ENCODE results near the gene SNX13.
A peak's percentile ranks its signal among the peaks of the same experiment; 100 is the strongest.

Gene SNX13, protein sequence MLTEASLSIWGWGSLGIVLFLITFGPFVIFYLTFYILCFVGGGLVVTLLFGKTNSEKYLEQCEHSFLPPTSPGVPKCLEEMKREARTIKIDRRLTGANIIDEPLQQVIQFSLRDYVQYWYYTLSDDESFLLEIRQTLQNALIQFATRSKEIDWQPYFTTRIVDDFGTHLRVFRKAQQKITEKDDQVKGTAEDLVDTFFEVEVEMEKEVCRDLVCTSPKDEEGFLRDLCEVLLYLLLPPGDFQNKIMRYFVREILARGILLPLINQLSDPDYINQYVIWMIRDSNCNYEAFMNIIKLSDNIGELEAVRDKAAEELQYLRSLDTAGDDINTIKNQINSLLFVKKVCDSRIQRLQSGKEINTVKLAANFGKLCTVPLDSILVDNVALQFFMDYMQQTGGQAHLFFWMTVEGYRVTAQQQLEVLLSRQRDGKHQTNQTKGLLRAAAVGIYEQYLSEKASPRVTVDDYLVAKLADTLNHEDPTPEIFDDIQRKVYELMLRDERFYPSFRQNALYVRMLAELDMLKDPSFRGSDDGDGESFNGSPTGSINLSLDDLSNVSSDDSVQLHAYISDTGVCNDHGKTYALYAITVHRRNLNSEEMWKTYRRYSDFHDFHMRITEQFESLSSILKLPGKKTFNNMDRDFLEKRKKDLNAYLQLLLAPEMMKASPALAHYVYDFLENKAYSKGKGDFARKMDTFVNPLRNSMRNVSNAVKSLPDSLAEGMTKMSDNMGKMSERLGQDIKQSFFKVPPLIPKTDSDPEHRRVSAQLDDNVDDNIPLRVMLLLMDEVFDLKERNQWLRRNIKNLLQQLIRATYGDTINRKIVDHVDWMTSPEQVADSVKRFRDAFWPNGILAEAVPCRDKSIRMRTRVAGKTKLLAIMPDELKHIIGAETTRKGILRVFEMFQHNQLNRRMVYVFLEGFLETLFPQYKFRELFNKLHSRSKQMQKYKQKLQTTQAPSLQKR

GRCh38 chr7:17940302-17940883 is at the start of gene SNX13:
Gene SNX13, minus strand, starts transcription at chr7:17940494. Its CDS starts 199 bp downstream, at chr7:17940295.
- peak; percentile 91 for DNase-seq (ENCODE audit: low spot score)

GRCh38 chr7:17989546-17989945 is 49.3 kb upstream of the SNX13 start:
- no peak for DNase-seq (ENCODE audit: low spot score)

DNA sequence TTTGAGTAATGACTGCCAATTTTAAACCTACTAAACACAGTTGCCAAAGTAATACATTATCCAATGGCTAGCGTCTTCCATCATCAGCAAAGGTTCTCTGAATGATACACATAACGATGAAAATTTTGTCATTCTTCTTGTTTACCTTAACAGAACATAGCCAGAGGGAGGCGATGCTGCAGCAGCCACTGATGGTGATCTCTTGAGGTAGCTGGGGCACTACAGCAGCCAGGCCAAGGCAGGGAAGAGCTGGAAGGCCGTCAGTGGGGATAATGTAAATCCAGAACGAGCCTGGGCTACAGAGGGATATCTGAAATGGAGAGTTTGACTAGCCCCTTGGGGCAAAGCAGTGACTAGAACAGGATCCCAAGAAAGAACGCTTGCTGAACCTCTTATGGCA is 48.6 kb upstream of the SNX13 start:
- DNase-seq (ENCODE audit: low spot score) = no peak

GRCh38 chr7:17988141-17988540 is 47.8 kb upstream of the SNX13 start:
- no peak for DNase-seq (ENCODE audit: low spot score)

DNA sequence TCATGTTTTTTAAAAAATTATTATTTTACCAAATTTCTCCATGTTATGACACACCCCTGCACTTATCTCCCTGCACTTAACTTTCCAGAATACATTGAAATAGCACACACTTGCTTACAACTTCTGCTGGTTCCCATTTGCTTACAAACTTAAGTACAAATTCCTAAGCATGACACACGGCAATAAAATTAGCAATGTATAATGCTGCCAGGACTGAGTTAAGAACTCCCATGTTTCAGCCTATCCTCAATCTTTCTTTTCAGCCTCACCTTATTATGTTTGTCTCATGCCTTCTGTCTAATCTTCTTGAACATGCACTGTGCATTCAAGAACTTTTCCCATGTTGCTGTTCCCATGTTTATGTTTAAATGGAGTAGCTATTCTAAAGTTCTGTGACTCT is 46.6 kb upstream of the SNX13 start:
- DNase-seq (ENCODE audit: low spot score) = no peak

DNA sequence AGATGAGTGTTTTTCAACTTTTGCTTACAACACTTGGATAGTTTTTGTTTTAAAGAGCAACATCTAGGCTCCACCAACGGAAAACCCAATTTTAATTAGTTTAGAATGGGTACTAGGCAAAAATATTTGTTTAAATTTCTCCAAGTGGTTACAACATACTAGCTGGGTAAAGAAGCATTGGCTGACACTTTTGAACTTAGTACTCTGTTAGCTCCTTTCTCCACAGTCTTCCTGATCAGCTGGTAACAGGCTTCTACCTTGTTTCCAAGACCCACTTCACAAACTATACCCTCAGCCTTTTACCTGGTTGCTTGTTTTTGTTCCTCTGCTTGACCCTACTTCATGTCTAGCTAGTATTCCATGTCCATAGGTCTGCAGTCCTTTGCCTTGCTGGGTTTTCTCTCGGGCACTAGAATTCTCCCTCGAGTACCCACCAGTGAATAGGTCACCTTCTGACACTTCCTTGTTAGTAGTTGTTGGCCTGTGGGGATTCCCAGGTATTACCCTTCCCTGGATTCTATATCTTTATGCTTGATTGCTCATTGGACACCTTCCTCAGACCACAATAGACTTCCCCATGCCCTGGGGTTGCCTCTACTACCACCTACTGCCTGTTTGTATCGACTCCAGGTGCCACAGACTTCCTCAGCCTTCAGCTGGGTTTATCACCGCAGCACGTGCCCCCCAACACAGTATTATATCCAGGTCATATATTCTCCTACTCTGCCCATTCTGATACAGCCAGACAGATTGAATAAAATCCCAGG is 45.4 kb upstream of the SNX13 start:
- no peak for DNase-seq (ENCODE audit: low spot score)

- no peak for DNase-seq (ENCODE audit: low spot score)
These were observed 44.0 kb upstream of the SNX13 start for GRCh38 chr7:17984288-17984687.

DNA sequence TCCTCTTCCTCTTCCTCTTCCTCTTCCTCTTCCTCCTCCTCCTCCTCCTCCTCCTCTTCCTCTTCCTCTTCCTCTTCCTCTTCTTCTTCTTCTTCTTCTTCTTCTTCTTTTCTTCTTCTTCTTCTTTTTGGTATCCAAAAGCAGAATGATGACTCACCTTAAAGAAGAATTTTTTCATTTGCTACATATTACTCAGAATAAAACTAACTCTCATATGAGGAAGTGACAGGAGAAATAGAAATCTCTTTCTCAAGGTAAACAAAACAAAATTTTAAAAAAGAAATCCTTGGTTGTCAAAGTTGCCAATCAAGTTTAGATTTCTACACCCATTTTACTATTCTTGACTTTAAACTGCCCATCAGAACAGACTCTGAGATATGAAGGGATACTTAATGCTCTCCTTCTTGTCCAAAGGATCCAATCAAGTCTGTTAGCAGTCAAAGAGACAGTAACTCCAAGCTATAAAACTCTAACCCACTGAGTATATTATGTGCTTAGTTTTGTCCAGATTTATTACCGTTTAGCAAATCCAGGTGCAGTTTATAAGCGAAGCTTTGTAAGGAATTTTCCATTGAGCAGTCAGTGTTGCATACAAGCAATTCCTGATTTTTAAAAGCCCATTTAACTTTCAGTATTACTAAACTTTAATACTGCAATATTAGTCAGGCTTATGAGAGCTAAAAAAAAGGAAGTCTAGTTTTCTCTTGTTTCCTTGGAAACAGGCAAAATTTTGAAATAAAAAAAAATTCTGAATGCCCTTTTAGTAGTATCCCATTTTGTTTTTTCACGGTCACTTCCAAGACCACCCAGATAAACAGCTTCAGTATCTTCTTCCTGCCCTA is 43.1 kb upstream of the SNX13 start:
- DNase-seq (ENCODE audit: low spot score) = no peak

DNA sequence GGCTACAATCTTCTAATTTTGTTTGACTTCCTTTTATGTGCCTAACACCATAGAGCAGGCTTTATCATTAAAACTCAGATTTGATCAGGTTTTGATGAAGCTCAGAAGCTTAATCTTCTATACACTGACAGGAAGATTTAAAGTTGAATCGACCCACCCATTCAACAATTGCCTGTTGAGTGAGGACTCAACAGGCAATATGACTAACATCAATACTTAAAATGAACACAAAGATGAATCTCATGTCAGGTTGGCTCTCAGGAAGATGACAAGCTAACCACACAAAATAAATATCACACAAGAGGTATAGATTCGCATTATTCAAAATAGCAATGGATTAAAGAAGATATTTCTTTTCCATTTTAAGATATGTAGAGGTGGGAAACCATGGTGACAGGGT is 36.7 kb upstream of the SNX13 start:
- DNase-seq (ENCODE audit: low spot score) = no peak

- DNase-seq (ENCODE audit: low spot score) = no peak
These were observed 31.1 kb upstream of the SNX13 start for GRCh38 chr7:17971411-17971810.

GRCh38 chr7:17968791-17969715 is 28.8 kb upstream of the SNX13 start:
- DNase-seq (ENCODE audit: low spot score) = no peak

GRCh38 chr7:17966706-17967105 is 26.4 kb upstream of the SNX13 start:
- no peak for DNase-seq (ENCODE audit: low spot score)

- no peak for DNase-seq (ENCODE audit: low spot score)
These were observed 25.3 kb upstream of the SNX13 start for GRCh38 chr7:17965603-17966002.

GRCh38 chr7:17963281-17963680 is 23.0 kb upstream of the SNX13 start:
- DNase-seq (ENCODE audit: low spot score) = no peak

- no peak for DNase-seq (ENCODE audit: low spot score)
These were observed 22.4 kb upstream of the SNX13 start for GRCh38 chr7:17962652-17963051.

- no peak for DNase-seq (ENCODE audit: low spot score)
These were observed 17.6 kb upstream of the SNX13 start for GRCh38 chr7:17957871-17958270.

- no peak for DNase-seq (ENCODE audit: low spot score)
These were observed 12.1 kb upstream of the SNX13 start for GRCh38 chr7:17952387-17952786.

DNA sequence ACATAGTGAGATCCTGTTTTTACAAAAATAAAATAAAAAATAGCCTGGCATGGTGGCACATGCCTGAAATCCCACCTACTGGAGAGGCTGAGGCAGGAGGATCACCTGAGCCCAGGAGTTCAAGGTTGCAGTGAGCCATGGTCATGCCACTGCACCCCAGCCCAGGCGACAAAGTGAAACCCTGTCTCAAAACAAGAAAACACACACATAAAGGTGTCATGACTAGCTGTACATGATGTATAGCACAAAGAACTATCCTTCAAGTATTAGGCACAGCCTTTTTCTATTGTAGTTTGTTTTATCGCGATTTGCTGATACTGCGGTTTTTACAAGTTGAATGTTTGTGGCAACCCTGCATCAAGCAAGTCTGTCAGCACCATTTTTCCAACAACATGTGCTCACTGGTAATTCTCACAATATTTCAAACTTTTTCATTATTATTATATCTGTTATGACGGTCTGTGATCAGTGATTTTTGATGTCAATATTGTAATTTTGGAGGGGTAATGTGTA is 11.5 kb upstream of the SNX13 start:
- no peak for DNase-seq (ENCODE audit: low spot score)

DNA sequence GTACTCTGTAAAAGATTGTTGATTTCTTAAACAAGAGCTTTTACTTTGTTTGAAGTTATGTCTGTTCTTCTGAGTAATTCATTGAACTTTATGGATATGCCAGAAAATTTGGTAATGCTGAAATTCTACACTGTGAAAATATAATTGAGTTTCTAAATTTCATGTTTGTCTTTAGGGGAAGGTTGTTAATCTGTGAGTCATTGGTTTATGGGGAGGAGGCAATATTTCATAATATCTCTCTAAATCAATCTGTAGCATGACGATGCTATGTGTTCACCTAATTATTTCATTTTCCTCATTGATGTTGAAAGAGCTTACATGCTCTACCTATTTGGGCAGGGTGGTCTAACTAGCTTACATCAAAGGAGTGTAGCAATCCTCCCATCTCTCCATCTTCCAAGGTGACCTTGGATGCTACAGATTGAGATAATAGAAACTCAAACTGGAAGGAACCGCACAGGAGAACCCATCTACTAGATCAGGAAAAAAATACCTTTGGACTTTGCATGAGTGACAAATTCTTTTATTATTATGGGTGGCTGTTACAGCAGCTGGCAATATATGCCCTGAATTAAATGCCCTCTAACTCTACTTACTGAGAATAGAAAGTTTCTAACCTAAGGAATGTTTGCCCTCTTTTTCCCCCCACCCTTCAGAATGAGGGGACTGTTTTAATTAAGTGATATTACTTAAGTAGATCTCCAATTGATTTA is 8.4 kb upstream of the SNX13 start:
- DNase-seq (ENCODE audit: low spot score) = no peak
